Measurements from ENCODE around the gene WDR7. TPM values are rescaled to one million over a fixed set of nuclear protein-coding genes. Genes with fewer than 3 reads are reported as not detected.

The WDR7 gene
- total RNA-seq, 1 donor from 2014 or later: 29.3 TPM

GRCh38 chr18:56721031-56721430, 69.9 kb downstream of the WDR7 start:
- peaks cover 33% of the 10 kb centered on the region for H3K36me3 ChIP-seq
- no peaks in the 10 kb centered on the region for H3K27me3 ChIP-seq (ENCODE audit: low read depth)
- H3K4me3 ChIP-seq: no peak overlapping the region
- no peak overlapping the region for H3K27ac ChIP-seq (replicated peaks)
- no peak for DNase-seq
- peaks cover 9% of the 10 kb centered on the region for H3K9me3 ChIP-seq (replicated peaks)
- intact Hi-C loops (cut with micrococcal nuclease): no loop called here
- H3K4me1 ChIP-seq: peaks cover 4% of the 10 kb centered on the region
- no peak for TF ChIP-seq CTCF (IDR thresholded peaks at IDR 0.05; ENCODE audit: borderline replicate concordance)

- TF ChIP-seq CTCF (IDR thresholded peaks at IDR 0.05; ENCODE audit: borderline replicate concordance): no peak
- no peak for DNase-seq
- intact Hi-C loops (cut with micrococcal nuclease): no loop called here
- H3K27me3 ChIP-seq (ENCODE audit: low read depth): no peaks in the 10 kb centered on the region
- H3K4me1 ChIP-seq: peaks cover 4% of the 10 kb centered on the region
- H3K4me3 ChIP-seq: no peak overlapping the region
- H3K27ac ChIP-seq (replicated peaks): no peak overlapping the region
- peaks cover 33% of the 10 kb centered on the region for H3K36me3 ChIP-seq
- peaks cover 9% of the 10 kb centered on the region for H3K9me3 ChIP-seq (replicated peaks)
Observed at GRCh38 chr18:56721491-56721890, 70.3 kb downstream of the WDR7 start.

- Histone ChIP-seq H3K9me3 (replicated peaks) (peaks cover 9% of the 10 kb centered on the region), H3K4me3 (no peak overlapping the region), H3K27me3 (ENCODE audit: low read depth) (no peaks in the 10 kb centered on the region), H3K36me3 (peaks cover 33% of the 10 kb centered on the region), H3K4me1 (peaks cover 4% of the 10 kb centered on the region), H3K27ac (replicated peaks) (no peak overlapping the region)
- intact Hi-C loops (cut with micrococcal nuclease): no loop called here
- no peak for TF ChIP-seq CTCF (IDR thresholded peaks at IDR 0.05; ENCODE audit: borderline replicate concordance)
- no peak for DNase-seq
Observed at GRCh38 chr18:56722518-56722917, 71.4 kb downstream of the WDR7 start.

- H3K9me3 ChIP-seq (replicated peaks): peaks cover 9% of the 10 kb centered on the region
- H3K4me3 ChIP-seq: no peak overlapping the region
- intact Hi-C loops (cut with micrococcal nuclease): no loop called here
- no peak for TF ChIP-seq CTCF (IDR thresholded peaks at IDR 0.05; ENCODE audit: borderline replicate concordance)
- H3K27ac ChIP-seq (replicated peaks): no peak overlapping the region
- DNase-seq: no peak
- H3K27me3 ChIP-seq (ENCODE audit: low read depth): no peaks in the 10 kb centered on the region
- peaks cover 4% of the 10 kb centered on the region for H3K4me1 ChIP-seq
- peaks cover 31% of the 10 kb centered on the region for H3K36me3 ChIP-seq
Observed at GRCh38 chr18:56723068-56723467, 71.9 kb downstream of the WDR7 start.

GRCh38 chr18:56723706-56724105, 72.5 kb downstream of the WDR7 start:
- no peaks in the 10 kb centered on the region for H3K27me3 ChIP-seq (ENCODE audit: low read depth)
- intact Hi-C loops (cut with micrococcal nuclease): no loop called here
- TF ChIP-seq CTCF (IDR thresholded peaks at IDR 0.05; ENCODE audit: borderline replicate concordance): no peak
- peaks cover 31% of the 10 kb centered on the region for H3K36me3 ChIP-seq
- peaks cover 4% of the 10 kb centered on the region for H3K4me1 ChIP-seq
- DNase-seq: no peak
- H3K27ac ChIP-seq (replicated peaks): no peak overlapping the region
- H3K4me3 ChIP-seq: no peak overlapping the region
- H3K9me3 ChIP-seq (replicated peaks): peaks cover 9% of the 10 kb centered on the region

GRCh38 chr18:56726906-56727305, 75.7 kb downstream of the WDR7 start:
- Histone ChIP-seq H3K4me3 (no peak overlapping the region), H3K27ac (replicated peaks) (no peak overlapping the region), H3K9me3 (replicated peaks) (peaks cover 9% of the 10 kb centered on the region), H3K36me3 (peaks cover 35% of the 10 kb centered on the region), H3K4me1 (no peaks in the 10 kb centered on the region), H3K27me3 (ENCODE audit: low read depth) (no peaks in the 10 kb centered on the region)
- intact Hi-C loops (cut with micrococcal nuclease): no loop called here
- TF ChIP-seq CTCF (IDR thresholded peaks at IDR 0.05; ENCODE audit: borderline replicate concordance): no peak
- DNase-seq: no peak

Data from left ventricle myocardium inferior (tissue), 1 donor.